HUES64 (cell line): ENCODE data around the gene BBS7.

Experiments
- H3K27ac ChIP-seq: 2 replicates; pipeline ENCODE4 v1.7.0; 2013; ENCODE audit warnings: low read depth, low read length, inconsistent platforms
- H3K27me3 ChIP-seq: 2 replicates; pipeline ENCODE4 v1.6.1; 2013; ENCODE audit warnings: mild to moderate bottlenecking, low read length; ENCODE audit not compliant: insufficient read depth
- H3K36me3 ChIP-seq: 2 replicates; pipeline ENCODE4 v1.6.1; 2013; ENCODE audit warnings: mild to moderate bottlenecking, low read length; ENCODE audit not compliant: insufficient read depth
- H3K4me1 ChIP-seq: 2 replicates; pipeline ENCODE4 v1.6.1; 2013; ENCODE audit warnings: mild to moderate bottlenecking, low read length, moderate library complexity; ENCODE audit not compliant: insufficient read depth
- H3K4me3 ChIP-seq: 2 replicates; pipeline ENCODE4 v1.5.1; 2013; ENCODE audit warnings: mild to moderate bottlenecking, low read length, moderate library complexity
- H3K9ac ChIP-seq: 2 replicates; pipeline ENCODE4 v1.6.1; 2013; ENCODE audit warnings: mild to moderate bottlenecking, low read depth, low read length
- H3K9me3 ChIP-seq: 2 replicates; pipeline ENCODE4 v1.6.1; 2013; ENCODE audit warnings: low read depth, low read length; ENCODE audit not compliant: insufficient read depth
- WGBS: fragments of 150-250, 120-280 bp; methylation state at CpG from one replicate; pipeline ENCODE4 v1.1.7; 2013; ENCODE audit warnings: missing lambda C conversion rate; 5-methylcytosine and 5-hydroxymethylcytosine counted together

BBS7 gene

GRCh38 chr4:121806411-121806810 is 63.9 kb downstream of the BBS7 start:
- H3K9me3 ChIP-seq = no peaks in the 10 kb centered on the region
- H3K4me1 ChIP-seq = peaks cover 5% of the 10 kb centered on the region; the same call in 1 of the 2 replicates
- no peak overlapping the region for H3K9ac ChIP-seq
- no peak overlapping the region for H3K4me3 ChIP-seq
- WGBS = 97% methylated on average over 4 of the region's 4 CpGs
- no peaks in the 10 kb centered on the region for H3K27me3 ChIP-seq
- no peak overlapping the region for H3K27ac ChIP-seq
- peaks cover 93% of the 10 kb centered on the region for H3K36me3 ChIP-seq

DNA sequence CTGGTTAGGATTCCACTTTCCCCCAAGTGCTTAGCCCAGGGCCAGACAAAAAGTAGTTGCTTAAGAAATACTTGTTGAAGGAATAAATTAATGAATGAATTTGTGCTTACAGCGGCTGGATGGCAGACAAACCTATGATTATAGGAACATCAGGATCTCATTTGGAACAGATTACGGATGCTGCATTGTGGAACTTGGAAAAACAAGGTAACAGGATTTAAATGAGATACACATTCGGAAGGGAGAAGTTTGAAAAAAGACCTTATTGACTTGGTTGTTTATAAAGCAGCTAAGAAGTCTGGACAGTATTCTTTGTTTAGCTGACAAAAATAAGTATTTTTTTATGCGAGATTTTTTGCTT is 68.6 kb downstream of the BBS7 start:
- H3K27ac ChIP-seq = peak overlapping the region; percentile 86
- H3K9me3 ChIP-seq = no peaks in the 10 kb centered on the region
- peaks cover 46% of the 10 kb centered on the region for H3K36me3 ChIP-seq
- H3K4me1 ChIP-seq = peaks cover 7% of the 10 kb centered on the region
- WGBS = 16% methylated on average over 4 of the region's 4 CpGs
- peak overlapping the region; percentile 96 for H3K9ac ChIP-seq
- H3K4me3 ChIP-seq = peak overlapping the region; percentile 85
- no peaks in the 10 kb centered on the region for H3K27me3 ChIP-seq

GRCh38 chr4:121800961-121801714 is 69.1 kb downstream of the BBS7 start, which contains the start of gene EXOSC9:
Gene EXOSC9, plus strand, starts transcription at chr4:121801323. Its CDS starts 102 bp downstream, at chr4:121801425.
- no peaks in the 10 kb centered on the region for H3K27me3 ChIP-seq
- peak within 1 kb of the TSS; percentile 96 for H3K9ac ChIP-seq
- 2% methylated on average over 48 of the region's 48 CpGs for WGBS
- no peaks in the 10 kb centered on the region for H3K9me3 ChIP-seq
- peaks cover 41% of the 10 kb centered on the region for H3K36me3 ChIP-seq
- peak within 1 kb of the TSS; percentile 86 for H3K27ac ChIP-seq
- H3K4me3 ChIP-seq = peak within 1 kb of the TSS; percentile 85
- H3K4me1 ChIP-seq = peaks cover 12% of the 10 kb centered on the region

GRCh38 chr4:121800638-121800960 is 69.7 kb downstream of the BBS7 start:
- Histone ChIP-seq H3K9me3 (no peaks in the 10 kb centered on the region), H3K27ac (peak overlapping the region; percentile 86), H3K36me3 (peaks cover 36% of the 10 kb centered on the region), H3K27me3 (no peaks in the 10 kb centered on the region), H3K4me3 (peak overlapping the region; percentile 85), H3K9ac (peak overlapping the region; percentile 96), H3K4me1 (peaks cover 18% of the 10 kb centered on the region)
- WGBS = 75% methylated on average over 8 of the region's 8 CpGs

DNA sequence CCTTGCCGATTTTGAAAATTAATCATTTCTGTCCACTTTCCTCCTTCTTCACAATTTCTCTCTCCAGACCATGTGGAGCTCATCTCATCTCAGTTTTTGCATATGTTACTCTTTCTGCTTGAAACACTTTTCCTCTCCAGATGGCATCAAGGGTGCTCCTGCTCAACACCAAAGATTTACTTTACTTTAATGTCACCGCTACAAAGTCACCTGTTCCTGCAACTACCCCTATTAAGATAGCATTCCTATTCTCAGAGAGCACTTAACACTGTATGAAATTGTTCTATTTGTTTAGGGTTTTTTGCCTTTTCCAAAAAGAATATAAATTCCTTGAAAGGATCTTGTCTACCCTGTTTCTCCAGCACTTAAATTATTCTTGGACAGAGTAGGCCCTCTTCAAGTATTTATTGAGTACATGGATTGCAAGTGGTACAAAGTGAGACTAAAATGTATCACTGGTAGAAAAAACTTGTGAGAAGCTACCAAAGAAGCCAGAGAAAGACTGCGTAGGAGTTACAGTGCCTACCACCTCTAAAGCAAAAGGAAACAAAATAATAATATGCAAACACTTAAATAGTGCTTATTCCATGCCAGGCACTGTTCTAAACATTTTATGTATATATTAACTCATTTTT is 70.3 kb downstream of the BBS7 start:
- peaks cover 30% of the 10 kb centered on the region for H3K36me3 ChIP-seq
- H3K27me3 ChIP-seq = no peaks in the 10 kb centered on the region
- H3K9me3 ChIP-seq = no peaks in the 10 kb centered on the region
- no peak overlapping the region for H3K27ac ChIP-seq
- H3K4me1 ChIP-seq = peaks cover 24% of the 10 kb centered on the region
- 92% methylated on average over 3 of the region's 3 CpGs for WGBS
- no peak overlapping the region for H3K9ac ChIP-seq
- H3K4me3 ChIP-seq = no peak overlapping the region

DNA sequence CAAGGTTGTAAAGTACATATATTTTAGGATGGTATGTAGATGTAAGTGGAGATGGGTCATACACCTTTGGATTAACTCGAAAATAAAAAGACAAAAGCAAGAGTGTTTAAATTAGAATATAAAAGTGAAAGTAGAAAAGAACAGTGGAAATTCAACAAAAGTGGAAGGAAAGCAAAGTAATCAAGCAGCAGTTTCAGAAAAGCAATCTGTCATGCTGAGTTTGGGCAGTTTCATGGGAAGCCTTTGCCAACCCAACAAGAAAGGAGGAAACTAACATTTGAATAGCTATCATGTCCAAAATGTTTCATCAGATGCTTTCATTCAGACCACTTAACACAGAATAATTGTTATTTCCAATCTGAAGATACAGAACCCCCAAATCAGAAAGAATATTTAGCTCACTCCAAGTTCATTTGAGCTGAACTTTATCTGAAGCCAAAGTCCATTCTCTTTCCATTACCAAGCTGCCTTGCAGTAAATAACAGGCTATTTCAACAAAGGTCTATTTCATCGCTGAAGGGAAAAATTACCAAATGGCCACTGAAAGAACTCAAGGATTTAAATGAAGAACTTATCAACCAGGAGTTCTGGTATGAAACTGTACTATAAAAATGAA is 71.0 kb downstream of the BBS7 start:
- Histone ChIP-seq H3K36me3 (peaks cover 24% of the 10 kb centered on the region), H3K9ac (no peak overlapping the region), H3K27ac (no peak overlapping the region), H3K27me3 (no peaks in the 10 kb centered on the region), H3K9me3 (no peaks in the 10 kb centered on the region), H3K4me1 (peaks cover 30% of the 10 kb centered on the region), H3K4me3 (no peak overlapping the region)
- 95% methylated on average over 2 of the region's 2 CpGs for WGBS

DNA sequence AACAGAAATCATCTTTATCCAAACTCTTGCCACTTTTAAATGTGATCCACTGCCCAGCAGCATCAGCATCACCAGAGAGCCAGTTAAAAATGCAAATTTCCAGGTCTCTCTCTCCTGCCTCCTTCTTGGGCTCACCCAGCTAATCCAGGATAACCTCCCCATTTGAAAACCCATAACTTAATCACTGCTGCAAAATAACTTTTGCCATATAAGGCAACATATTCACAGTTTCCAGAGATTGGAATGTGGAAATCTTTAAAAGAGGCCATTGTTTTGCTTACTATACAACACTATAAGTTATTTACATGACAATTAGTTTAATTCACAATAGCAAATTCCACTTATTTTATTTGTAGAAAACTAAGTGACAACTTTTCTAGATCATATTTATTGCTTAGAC is 74.0 kb downstream of the BBS7 start:
- Histone ChIP-seq H3K9ac (peak overlapping the region; percentile 29; the same call in 1 of the 2 replicates), H3K4me1 (peaks cover 26% of the 10 kb centered on the region), H3K9me3 (no peaks in the 10 kb centered on the region), H3K4me3 (no peak overlapping the region), H3K36me3 (no peaks in the 10 kb centered on the region), H3K27ac (peak overlapping the region; percentile 68; the same call in 1 of the 2 replicates), H3K27me3 (no peaks in the 10 kb centered on the region)

- H3K9ac ChIP-seq = no peak overlapping the region
- 83% methylated on average over 5 of the region's 5 CpGs for WGBS
- peaks cover 26% of the 10 kb centered on the region for H3K4me1 ChIP-seq
- no peaks in the 10 kb centered on the region for H3K27me3 ChIP-seq
- no peaks in the 10 kb centered on the region for H3K36me3 ChIP-seq
- no peak overlapping the region for H3K4me3 ChIP-seq
- H3K9me3 ChIP-seq = no peaks in the 10 kb centered on the region
- H3K27ac ChIP-seq = no peak overlapping the region
Measured at GRCh38 chr4:121794505-121795188, 75.6 kb downstream of the BBS7 start.

GRCh38 chr4:121792966-121793365 is 77.3 kb downstream of the BBS7 start:
- Histone ChIP-seq H3K9ac (no peak overlapping the region), H3K36me3 (no peaks in the 10 kb centered on the region), H3K4me3 (no peak overlapping the region), H3K9me3 (no peaks in the 10 kb centered on the region), H3K27me3 (no peaks in the 10 kb centered on the region), H3K27ac (no peak overlapping the region), H3K4me1 (peaks cover 27% of the 10 kb centered on the region)
- 91% methylated on average over 2 of the region's 2 CpGs for WGBS

DNA sequence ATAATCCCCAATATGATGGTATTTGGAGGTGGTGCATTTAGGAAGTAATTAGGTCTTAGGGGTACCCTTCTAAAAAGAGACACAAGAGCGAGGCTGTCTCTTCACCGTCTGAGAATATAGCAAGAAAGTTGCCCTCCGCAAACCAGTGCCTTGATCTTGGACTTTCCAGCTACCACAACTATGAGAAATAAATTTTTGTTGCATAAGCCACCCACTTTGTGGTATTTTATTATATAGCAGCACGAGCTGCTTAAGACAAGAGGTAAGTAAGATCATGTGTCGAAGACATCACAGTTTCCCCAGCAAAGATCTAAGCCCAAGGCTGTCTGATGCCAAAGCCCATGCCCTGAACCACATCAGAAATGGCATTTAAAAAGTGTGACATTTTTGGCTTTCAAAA is 78.8 kb downstream of the BBS7 start:
- Histone ChIP-seq H3K27me3 (no peaks in the 10 kb centered on the region), H3K4me3 (no peak overlapping the region), H3K36me3 (no peaks in the 10 kb centered on the region), H3K4me1 (peaks cover 29% of the 10 kb centered on the region), H3K9me3 (no peaks in the 10 kb centered on the region), H3K9ac (no peak overlapping the region), H3K27ac (no peak overlapping the region)
- WGBS = 96% methylated on average over 5 of the region's 5 CpGs

DNA sequence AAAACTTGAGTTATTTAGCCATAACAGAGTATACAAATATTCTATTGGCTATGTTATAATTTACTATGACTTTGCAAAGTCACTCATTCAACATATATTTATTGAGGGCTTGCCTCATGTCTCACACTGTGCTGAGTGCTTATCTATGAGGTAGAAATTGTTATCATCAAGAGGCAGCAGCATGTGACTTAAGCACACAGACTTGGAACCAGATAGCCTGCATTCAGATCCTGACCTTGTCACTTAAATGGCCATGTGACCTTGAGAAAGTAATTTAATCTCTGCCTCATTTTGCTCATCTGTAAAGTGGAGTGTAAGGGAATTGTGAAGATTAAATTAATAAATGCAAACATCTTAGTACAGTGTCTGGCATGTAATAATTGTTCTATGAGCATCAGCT is 79.3 kb downstream of the BBS7 start:
- no peak overlapping the region for H3K9ac ChIP-seq

More for the DNA sequence above, 79.3 kb downstream of the BBS7 start:
- no peak overlapping the region for H3K27ac ChIP-seq
- no peaks in the 10 kb centered on the region for H3K9me3 ChIP-seq
- no peaks in the 10 kb centered on the region for H3K27me3 ChIP-seq
- no peak overlapping the region for H3K4me3 ChIP-seq
- no peaks in the 10 kb centered on the region for H3K36me3 ChIP-seq
- peaks cover 24% of the 10 kb centered on the region for H3K4me1 ChIP-seq
